ENCODE measurements around the gene TNFRSF11A. TPM values are rescaled to one million over a fixed set of nuclear protein-coding genes. Genes with fewer than 3 reads are reported as not detected.

The TNFRSF11A gene
- total RNA-seq, 1 experiment from 2014 or later: 6.3 TPM

- Histone ChIP-seq H4K20me1 (ENCODE audit: insufficient read depth) (no peaks in the 10 kb centered on the region), H3K9me3 (ENCODE audit: insufficient read depth, low read depth) (no peaks in the 10 kb centered on the region), H3F3A (ENCODE audit: insufficient read depth, low read depth) (no peaks in the 10 kb centered on the region), H3K4me3 (no peak overlapping the region), H3K4me1 (replicated peaks; ENCODE audit: insufficient read depth) (no peaks in the 10 kb centered on the region), H2AFZ (no peak overlapping the region), H3K36me3 (ENCODE audit: low read depth) (no peaks in the 10 kb centered on the region), H3K27ac (no peak overlapping the region), H3K9me2 (ENCODE audit: insufficient read depth) (no peaks in the 10 kb centered on the region), H3K4me2 (no peak overlapping the region), H3K27me3 (ENCODE audit: insufficient read depth, low read depth) (no peaks in the 10 kb centered on the region), H3K79me2 (ENCODE audit: low read depth) (no peaks in the 10 kb centered on the region)
- no peak for DNase-seq
- intact Hi-C loops (cut with micrococcal nuclease; ENCODE audit: unreplicated experiment): no loop called here
- POLR2A ChIA-PET (ENCODE audit: unreplicated experiment): no interaction called here
- no TSS peak for BruUV-seq (replicated peaks)
- CTCF ChIA-PET: no interaction called here
- no peak for TF ChIP-seq CTCF (conservative IDR thresholded peaks at IDR 0.05)
- TF ChIP-seq EZH2 (IDR thresholded peaks at IDR 0.05; ENCODE audit: low read depth): no peak
These were observed 28.1 kb downstream of the TNFRSF11A start for GRCh38 chr18:62353170-62353569.

- no peak overlapping the region for H3K4me2 ChIP-seq
- intact Hi-C loops (cut with micrococcal nuclease; ENCODE audit: unreplicated experiment): no loop called here
- H3K27me3 ChIP-seq (ENCODE audit: insufficient read depth, low read depth): no peaks in the 10 kb centered on the region
- H2AFZ ChIP-seq: no peak overlapping the region
- no peaks in the 10 kb centered on the region for H3K4me1 ChIP-seq (replicated peaks; ENCODE audit: insufficient read depth)
- no peak overlapping the region for H3K27ac ChIP-seq
- BruUV-seq (replicated peaks): no TSS peak
- no peaks in the 10 kb centered on the region for H4K20me1 ChIP-seq (ENCODE audit: insufficient read depth)
- H3K9me3 ChIP-seq (ENCODE audit: insufficient read depth, low read depth): no peaks in the 10 kb centered on the region
- no peaks in the 10 kb centered on the region for H3K9me2 ChIP-seq (ENCODE audit: insufficient read depth)
- CTCF ChIA-PET: no interaction called here
- no peaks in the 10 kb centered on the region for H3K36me3 ChIP-seq (ENCODE audit: low read depth)
- H3F3A ChIP-seq (ENCODE audit: insufficient read depth, low read depth): no peaks in the 10 kb centered on the region
- no peak overlapping the region for H3K4me3 ChIP-seq
- no peaks in the 10 kb centered on the region for H3K79me2 ChIP-seq (ENCODE audit: low read depth)
- POLR2A ChIA-PET (ENCODE audit: unreplicated experiment): no interaction called here
- no peak for DNase-seq
- TF ChIP-seq EZH2 (IDR thresholded peaks at IDR 0.05; ENCODE audit: low read depth) (no peak), CTCF (conservative IDR thresholded peaks at IDR 0.05) (no peak)
These were observed 29.0 kb downstream of the TNFRSF11A start for GRCh38 chr18:62354151-62354550.

- H3K79me2 ChIP-seq (ENCODE audit: low read depth): no peaks in the 10 kb centered on the region
- no peaks in the 10 kb centered on the region for H3K9me2 ChIP-seq (ENCODE audit: insufficient read depth)
- ChIA-PET CTCF (no interaction called here), POLR2A (ENCODE audit: unreplicated experiment) (no interaction called here)
- H3K4me1 ChIP-seq (replicated peaks; ENCODE audit: insufficient read depth): no peaks in the 10 kb centered on the region
- no peaks in the 10 kb centered on the region for H3K27me3 ChIP-seq (ENCODE audit: insufficient read depth, low read depth)
- no peaks in the 10 kb centered on the region for H3K36me3 ChIP-seq (ENCODE audit: low read depth)
- H3K27ac ChIP-seq: no peak overlapping the region
- H3K4me3 ChIP-seq: no peak overlapping the region
- no peak for DNase-seq
- H2AFZ ChIP-seq: no peak overlapping the region
- H3K9me3 ChIP-seq (ENCODE audit: insufficient read depth, low read depth): no peaks in the 10 kb centered on the region
- H4K20me1 ChIP-seq (ENCODE audit: insufficient read depth): no peaks in the 10 kb centered on the region
- no peaks in the 10 kb centered on the region for H3F3A ChIP-seq (ENCODE audit: insufficient read depth, low read depth)
- intact Hi-C loops (cut with micrococcal nuclease; ENCODE audit: unreplicated experiment): no loop called here
- TF ChIP-seq EZH2 (IDR thresholded peaks at IDR 0.05; ENCODE audit: low read depth) (no peak), CTCF (conservative IDR thresholded peaks at IDR 0.05) (no peak)
- no peak overlapping the region for H3K4me2 ChIP-seq
- no TSS peak for BruUV-seq (replicated peaks)
These were observed 32.1 kb downstream of the TNFRSF11A start for GRCh38 chr18:62357079-62357719.
